H1 (cell line): ENCODE measurements around the gene PDK3. TPM values are rescaled to one million over a fixed set of nuclear protein-coding genes. Genes with fewer than 3 reads are reported as not detected.

Experiments
- CTCF ChIA-PET: fragments of 300-600 bp; sonication (Branson Sonifier 250); formaldehyde crosslinking; loops from one replicate; lab custom pipeline; 2021; ENCODE audit not compliant: partially characterized antibody; lab: Charles Lee
- POLR2A ChIA-PET: fragments of 300-600 bp; sonication (Branson Sonifier 250); formaldehyde crosslinking; loops from one replicate; lab custom pipeline; 2021; ENCODE audit warnings: inconsistent platforms; ENCODE audit not compliant: partially characterized antibody; lab: Charles Lee
- DNase-seq, 2 experiments: peaks; one replicate each; pipeline versions ENCODE4 v3.0.0 to v3.0.0-alpha.2; 2010 to 2022; ENCODE audit warnings: low spot score in 2 of 2, low read depth in 1 of 2, mixed read lengths in 1 of 2
- FAIRE-seq: peaks from 2 replicates; lab custom pipeline; 2011; peaks lifted over from hg19 to GRCh38; lab: Jason Lieb, UNC
- H2AFZ ChIP-seq: 2 replicates; pipeline ENCODE4 v1.8.1; 2012; ENCODE audit warnings: low read length, inconsistent platforms
- H2AK5ac ChIP-seq: 2 replicates; pipeline ENCODE4 v1.6.1; 2013; ENCODE audit warnings: low read depth, low read length
- H2BK120ac ChIP-seq: replicated peaks from 2 replicates; pipeline ENCODE3; 2013; ENCODE audit warnings: low read depth, low read length, inconsistent platforms
- H2BK12ac ChIP-seq: 2 replicates; pipeline ENCODE4 v1.6.1; 2013; ENCODE audit warnings: low read depth, low read length
- H2BK15ac ChIP-seq: 2 replicates; pipeline ENCODE4 v1.6.1; 2013; ENCODE audit warnings: low read length
- H2BK20ac ChIP-seq: 2 replicates; pipeline ENCODE4 v1.6.1; 2013; ENCODE audit warnings: low read length
- H2BK5ac ChIP-seq: 2 replicates; pipeline ENCODE4 v1.6.1; 2013; ENCODE audit warnings: low read depth, low read length
- H3K14ac ChIP-seq: 2 replicates; pipeline ENCODE4 v1.6.1; 2013; ENCODE audit warnings: inconsistent platforms; ENCODE audit not compliant: insufficient read length
- H3K18ac ChIP-seq: 2 replicates; pipeline ENCODE4 v1.6.1; 2013; ENCODE audit warnings: low read length; ENCODE audit errors: extremely low read depth
- H3K23ac ChIP-seq: 2 replicates; pipeline ENCODE4 v1.6.1; 2013; ENCODE audit warnings: inconsistent platforms; ENCODE audit not compliant: insufficient read length
- H3K23me2 ChIP-seq: 2 replicates; pipeline ENCODE4 v1.6.1; 2013; ENCODE audit warnings: low read depth, low read length
- H3K27ac ChIP-seq: 2 replicates; pipeline ENCODE4 v1.6.1; 2011; ENCODE audit warnings: low read depth, low read length, inconsistent platforms
- H3K27me3 ChIP-seq, 4 experiments: replicated peaks in 1 of 4; 1 replicate in 1 of 4; 2 replicates in 3 of 4; pipeline versions ENCODE4 v1.6.1 to v1.8.1; 2011 to 2013; ENCODE audit warnings: low read length in 3 of 4, mild to moderate bottlenecking in 3 of 4, inconsistent platforms in 2 of 4, mixed read lengths in 2 of 4, moderate library complexity in 1 of 4; ENCODE audit not compliant: control insufficient read depth in 3 of 4, insufficient read depth in 3 of 4; ENCODE audit errors: extremely low read depth in 1 of 4
- H3K36me3 ChIP-seq, 4 experiments: 2 replicates each; pipeline versions ENCODE4 v1.6.1 to v1.8.1; 2011 to 2013; ENCODE audit warnings: mild to moderate bottlenecking in 4 of 4, low read length in 3 of 4, moderate library complexity in 2 of 4, control low read depth in 1 of 4, inconsistent platforms in 1 of 4; ENCODE audit not compliant: insufficient read depth in 4 of 4, control insufficient read depth in 2 of 4
- H3K4ac ChIP-seq: replicated peaks from 2 replicates; pipeline ENCODE3; 2013; ENCODE audit warnings: low read length, low read depth, mixed read lengths, inconsistent platforms; ENCODE audit not compliant: insufficient read length
- H3K4me1 ChIP-seq, 4 experiments: replicated peaks in 1 of 4; 1 replicate in 1 of 4; 2 replicates in 3 of 4; pipeline versions ENCODE4 v1.6.1 to v1.8.1; 2011 to 2013; ENCODE audit warnings: low read length in 3 of 4, inconsistent platforms in 2 of 4, mixed read lengths in 1 of 4; ENCODE audit not compliant: insufficient read depth in 4 of 4, control insufficient read depth in 3 of 4
- H3K4me2 ChIP-seq, 2 experiments: 2 replicates each; pipeline versions ENCODE4 v1.6.1 to v1.8.1; 2011 to 2013; ENCODE audit warnings: low read depth in 2 of 2, low read length in 2 of 2, control low read depth in 1 of 2, inconsistent platforms in 1 of 2, mild to moderate bottlenecking in 1 of 2; ENCODE audit not compliant: insufficient read depth in 1 of 2
- H3K4me3 ChIP-seq, 4 experiments: fragments of 200-600, 300-600 bp in 1 of 4; sonication (generic), shearing (Covaris generic), sonication (Bioruptor Twin) in 1 of 4; 2 replicates each; pipeline versions ENCODE4 v1.5.1 to v1.8.1; 2011 to 2016; ENCODE audit warnings: low read length in 4 of 4, low read depth in 3 of 4, control low read depth in 2 of 4, inconsistent platforms in 2 of 4, mild to moderate bottlenecking in 2 of 4, mixed read lengths in 1 of 4, moderate library complexity in 1 of 4; ENCODE audit not compliant: insufficient read depth in 2 of 4; ENCODE audit errors: extremely low read depth in 1 of 4
- H3K56ac ChIP-seq: replicated peaks from 2 replicates; pipeline ENCODE3; 2013; ENCODE audit warnings: low read depth, mild to moderate bottlenecking, mixed read lengths, low read length, inconsistent platforms; ENCODE audit not compliant: insufficient read length
- H3K79me1 ChIP-seq: 2 replicates; pipeline ENCODE4 v1.6.1; 2013; ENCODE audit warnings: low read depth, low read length, control low read depth
- H3K79me2 ChIP-seq, 2 experiments: 2 replicates each; pipeline versions ENCODE4 v1.6.1 to v1.8.1; 2012 to 2013; ENCODE audit warnings: low read length in 2 of 2, mild to moderate bottlenecking in 2 of 2, inconsistent platforms in 1 of 2; ENCODE audit not compliant: insufficient read depth in 2 of 2, control insufficient read depth in 1 of 2
- H3K9ac ChIP-seq, 4 experiments: replicated peaks in 1 of 4; 1 replicate in 1 of 4; 2 replicates in 3 of 4; pipeline versions ENCODE4 v1.6.1 to v1.8.1; 2011 to 2013; ENCODE audit warnings: low read depth in 3 of 4, low read length in 3 of 4, control low read depth in 2 of 4, mild to moderate bottlenecking in 2 of 4, moderate library complexity in 2 of 4, inconsistent platforms in 1 of 4; ENCODE audit errors: extremely low read depth in 1 of 4
- H3K9me3 ChIP-seq, 2 experiments: 2 replicates each; pipeline versions ENCODE4 v1.6.1 to v1.8.1; 2012 to 2013; ENCODE audit warnings: mild to moderate bottlenecking in 2 of 2, moderate library complexity in 2 of 2, control low read depth in 1 of 2, inconsistent platforms in 1 of 2, low read depth in 1 of 2, low read length in 1 of 2, mixed read lengths in 1 of 2; ENCODE audit not compliant: insufficient read depth in 2 of 2
- H4K20me1 ChIP-seq, 2 experiments: replicated peaks in 1 of 2; 2 replicates each; pipeline versions ENCODE3 to v1.8.1; 2011 to 2013; ENCODE audit warnings: inconsistent platforms in 2 of 2, low read length in 2 of 2, mild to moderate bottlenecking in 1 of 2; ENCODE audit not compliant: insufficient read depth in 2 of 2, control insufficient read depth in 1 of 2
- H4K5ac ChIP-seq: 2 replicates; pipeline ENCODE4 v1.6.1; 2013; ENCODE audit warnings: low read length, low read depth, mixed read lengths, inconsistent platforms; ENCODE audit not compliant: insufficient read length
- H4K8ac ChIP-seq: 2 replicates; pipeline ENCODE4 v1.8.0; 2013; ENCODE audit warnings: mild to moderate bottlenecking, moderate library complexity, low read length, inconsistent platforms; ENCODE audit not compliant: insufficient read depth; ENCODE audit errors: extremely low read depth
- H4K91ac ChIP-seq: replicated peaks from 2 replicates; pipeline ENCODE3; 2013; ENCODE audit warnings: low read length, mixed read lengths, inconsistent platforms; ENCODE audit not compliant: insufficient read length
- JUND ChIP-seq: IDR thresholded peaks from 2 replicates; pipeline ENCODE4 v1.6.1; 2011; ENCODE audit warnings: mild to moderate bottlenecking, improper control_type of control experiment, low read length
- SUZ12 ChIP-seq: fragments of 200-600 bp; sonication (generic); IDR thresholded peaks from 2 replicates; pipeline ENCODE4 v1.6.1; 2012; ENCODE audit warnings: mild to moderate bottlenecking, inconsistent platforms, low read length, moderate library complexity, mixed read lengths
- WGBS, 2 experiments: shearing (Covaris generic) in 1 of 2; methylation state at CpG; one replicate each; pipeline versions ENCODE4 v1.1.6 to v1.1.7; 2013 to 2015; ENCODE audit warnings: low lambda C conversion rate in 2 of 2, mixed read lengths in 2 of 2, inconsistent platforms in 1 of 2, low coverage in 1 of 2, missing lambda C conversion rate in 1 of 2; ENCODE audit not compliant: insufficient replicate concordance in 2 of 2, insufficient coverage in 1 of 2, insufficient read length in 1 of 2; ENCODE audit errors: extremely low coverage in 1 of 2, missing lambda C conversion rate in 1 of 2; 5-methylcytosine and 5-hydroxymethylcytosine counted together
- polyA plus RNA-seq, 7 experiments: library from polyadenylated mRNA; depleted of rRNA in 3 of 7; stranded (reverse) in 5 of 7; unstranded in 2 of 7; fragments of >200 nt in 5 of 7; fragments of 200-250 nt in 2 of 7; gene quantifications; 1 replicate in 5 of 7; 2 replicates in 1 of 7; 4 replicates in 1 of 7; pipeline versions ENCODE4 v1.2.1 to v1.2.3, GENCODE V29; 2011 to 2013; ENCODE audit warnings: missing spikeins in 2 of 7, mixed read lengths in 2 of 7
- total RNA-seq: library from RNA; stranded (reverse); fragmentation: NEBNext Ultra II Directional; extraction: Animal tissue kit (Norgen Biotek cat#: 25700); gene quantifications from 2 replicates; pipeline ENCODE4 v1.2.1, GENCODE V29; 2021

Gene PDK3
- total and polyA plus RNA-seq, 2 of the 8 experiments (the other 6 are each of a cell fraction or from before 2014, with no cell fraction given) = 22.5 to 25.5 TPM

GRCh38 chrX:24574743-24575142 is 109.7 kb downstream of the PDK3 start:
- H3K18ac ChIP-seq = no peak overlapping the region
- CTCF ChIA-PET = interaction anchor here (0.9 kb wide), 1 partner anchor 20 kb away, joined by 3 read pairs; no protein-coding TSS in a partner anchor
- no peak overlapping the region for H3K4ac ChIP-seq
- no peak overlapping the region for H3K4me3 ChIP-seq
- no peak overlapping the region for H2AFZ ChIP-seq
- POLR2A ChIA-PET = no interaction called here
- peaks cover 0 to 9% (median 0%) of the 10 kb centered on the region in 4 experiments; a peak in 1 of 8 replicates for H3K36me3 ChIP-seq
- no peak overlapping the region for H2BK15ac ChIP-seq
- no peak overlapping the region for H2BK20ac ChIP-seq
- no peaks in the 10 kb centered on the region for H3K27me3 ChIP-seq
- no peak overlapping the region for H3K23ac ChIP-seq
- no peak overlapping the region for H4K8ac ChIP-seq
- no peak overlapping the region for H2AK5ac ChIP-seq
- H3K14ac ChIP-seq = no peak overlapping the region
- no peak overlapping the region for H2BK12ac ChIP-seq
- no peak overlapping the region for H3K56ac ChIP-seq
- H3K23me2 ChIP-seq = no peaks in the 10 kb centered on the region
- no peak overlapping the region for H3K4me2 ChIP-seq
- no peaks in the 10 kb centered on the region for H3K4me1 ChIP-seq
- H2BK5ac ChIP-seq = no peak overlapping the region
- no peak for TF ChIP-seq SUZ12
- no peak for TF ChIP-seq JUND
- no peak for DNase-seq
- no peak overlapping the region for H4K5ac ChIP-seq
- 87% methylated on average over 4 of the region's 4 CpGs; no CpG with 5 or more reads in 1 of the 2 experiments for WGBS, 2 experiments
- no peaks in the 10 kb centered on the region for H3K9me3 ChIP-seq
- FAIRE-seq = no peak
- no peaks in the 10 kb centered on the region for H3K79me2 ChIP-seq
- H3K9ac ChIP-seq = no peak overlapping the region
- no peaks in the 10 kb centered on the region for H3K79me1 ChIP-seq
- H3K27ac ChIP-seq = no peak overlapping the region
- H4K91ac ChIP-seq = no peak overlapping the region
- H4K20me1 ChIP-seq = no peaks in the 10 kb centered on the region
- H2BK120ac ChIP-seq = no peak overlapping the region
